ENCODE data around the gene DLK1.

The DLK1 gene

GRCh38 chr14:100736269-100737180, 9.8 kb downstream of the DLK1 start:
- DNase-seq, result no peak

GRCh38 chr14:100737526-100737925, 10.8 kb downstream of the DLK1 start:
- no peak for DNase-seq

- DNase-seq, result no peak
Measured at GRCh38 chr14:100738269-100738691, 11.6 kb downstream of the DLK1 start.

- DNase-seq, result no peak
Measured at GRCh38 chr14:100738704-100739131, 12.0 kb downstream of the DLK1 start.

GRCh38 chr14:100739306-100739705, 12.6 kb downstream of the DLK1 start:
- DNase-seq, result no peak

GRCh38 chr14:100740196-100740825, 13.6 kb downstream of the DLK1 start:
- no peak for DNase-seq

GRCh38 chr14:100740929-100741328, 14.2 kb downstream of the DLK1 start:
- no peak for DNase-seq

GRCh38 chr14:100741966-100742365, 15.3 kb downstream of the DLK1 start:
- DNase-seq, result no peak

- no peak for DNase-seq
Measured at GRCh38 chr14:100746326-100746725, 19.6 kb downstream of the DLK1 start.

- DNase-seq, result no peak
Measured at GRCh38 chr14:100747021-100747586, 20.4 kb downstream of the DLK1 start.

GRCh38 chr14:100747736-100748135, 21.0 kb downstream of the DLK1 start:
- no peak for DNase-seq

GRCh38 chr14:100748403-100748802, 21.7 kb downstream of the DLK1 start:
- DNase-seq, result no peak

GRCh38 chr14:100748944-100749343, 22.3 kb downstream of the DLK1 start:
- no peak for DNase-seq

GRCh38 chr14:100749967-100750597, 23.4 kb downstream of the DLK1 start:
- no peak for DNase-seq

- DNase-seq, result no peak
Measured at GRCh38 chr14:100750762-100751699, 24.3 kb downstream of the DLK1 start.

GRCh38 chr14:100754020-100754419, 27.3 kb downstream of the DLK1 start:
- no peak for DNase-seq

GRCh38 chr14:100755649-100756048, 29.0 kb downstream of the DLK1 start:
- DNase-seq, result no peak

- no peak for DNase-seq
Measured at GRCh38 chr14:100761481-100761880, 34.8 kb downstream of the DLK1 start.

GRCh38 chr14:100762089-100762515, 35.4 kb downstream of the DLK1 start:
- DNase-seq, result no peak

GRCh38 chr14:100762901-100763300, 36.2 kb downstream of the DLK1 start:
- DNase-seq, result no peak

GRCh38 chr14:100764471-100765115, 37.9 kb downstream of the DLK1 start:
- no peak for DNase-seq

- DNase-seq, result no peak
Measured at GRCh38 chr14:100765296-100765695, 38.6 kb downstream of the DLK1 start.

Measured in effector CD8-positive, alpha-beta T cell (primary cell).